Measurements from ENCODE around the gene LSM14B.

The LSM14B gene

DNA sequence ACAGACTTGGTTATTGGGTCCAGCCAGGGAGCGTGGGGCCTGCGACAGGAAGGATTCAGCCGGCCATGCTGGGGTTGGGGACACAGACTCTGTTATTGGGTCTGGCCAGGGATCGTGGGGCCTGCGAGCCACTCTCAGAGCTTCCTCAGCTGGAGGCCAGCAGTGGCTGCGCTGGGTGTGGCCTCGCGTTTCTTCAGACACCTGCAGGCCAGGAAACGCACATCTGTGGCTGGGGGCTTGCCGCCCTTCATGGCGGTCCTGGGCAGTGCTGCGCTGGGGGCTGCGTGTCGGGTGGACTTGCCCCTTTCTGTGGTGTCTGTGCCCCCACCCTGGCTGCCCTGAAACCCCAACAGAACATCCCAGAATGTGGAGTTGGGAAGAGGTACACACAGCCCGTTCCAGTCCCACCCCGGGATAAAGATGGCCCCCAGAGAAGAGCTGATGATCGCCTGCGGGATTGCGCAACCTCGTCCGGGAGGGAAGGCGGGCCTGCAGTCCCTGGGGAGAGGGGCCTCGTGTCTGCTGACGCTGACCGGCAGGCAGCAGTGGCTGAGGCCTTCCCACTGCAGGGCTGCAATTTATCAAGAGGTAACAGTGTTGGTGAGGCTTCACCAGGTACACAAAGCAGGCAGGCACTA, 43.6 kb downstream of the LSM14B start:
- Mint-ChIP-seq H3K4me3 (no peak overlapping the region), H3K9me3 (no peaks in the 10 kb centered on the region), H3K27me3 (ENCODE audit: low read depth) (no peaks in the 10 kb centered on the region), H3K36me3 (ENCODE audit: low read depth) (peaks cover 10% of the 10 kb centered on the region), H3K27ac (no peak overlapping the region), H3K4me1 (ENCODE audit: low read depth) (no peaks in the 10 kb centered on the region)

DNA sequence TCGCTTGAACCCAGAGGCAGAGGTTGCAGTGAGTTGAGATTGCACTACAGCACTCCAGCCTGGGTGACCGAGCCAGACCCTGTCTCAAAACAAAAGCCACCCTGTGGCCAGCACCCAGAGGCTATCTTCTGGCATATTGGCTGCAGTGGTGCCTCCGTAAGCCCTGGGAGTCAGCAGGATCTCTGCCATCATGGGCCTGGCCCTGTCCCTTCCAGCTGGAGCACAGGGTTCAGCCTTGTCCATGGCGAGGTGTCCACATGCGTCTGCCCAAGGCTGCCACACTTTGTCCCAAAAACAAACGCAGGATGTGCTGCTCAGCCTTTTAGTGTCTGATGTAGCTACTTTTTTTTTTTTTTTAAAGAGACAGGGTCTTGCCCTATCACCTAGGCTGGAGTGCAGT, 45.2 kb downstream of the LSM14B start:
- Mint-ChIP-seq H3K27ac (no peak overlapping the region), H3K9me3 (no peaks in the 10 kb centered on the region), H3K4me1 (ENCODE audit: low read depth) (no peaks in the 10 kb centered on the region), H3K36me3 (ENCODE audit: low read depth) (peaks cover 10% of the 10 kb centered on the region), H3K27me3 (ENCODE audit: low read depth) (no peaks in the 10 kb centered on the region), H3K4me3 (no peak overlapping the region)

GRCh38 chr20:62168061-62168460, 45.8 kb downstream of the LSM14B start:
- Mint-ChIP-seq H3K27me3 (ENCODE audit: low read depth) (no peaks in the 10 kb centered on the region), H3K9me3 (no peaks in the 10 kb centered on the region), H3K4me3 (no peak overlapping the region), H3K4me1 (ENCODE audit: low read depth) (no peaks in the 10 kb centered on the region), H3K36me3 (ENCODE audit: low read depth) (peaks cover 10% of the 10 kb centered on the region), H3K27ac (no peak overlapping the region)

- Mint-ChIP-seq H3K27ac (no peak overlapping the region), H3K4me3 (no peak overlapping the region), H3K27me3 (ENCODE audit: low read depth) (no peaks in the 10 kb centered on the region), H3K36me3 (ENCODE audit: low read depth) (peaks cover 11% of the 10 kb centered on the region), H3K9me3 (no peaks in the 10 kb centered on the region), H3K4me1 (ENCODE audit: low read depth) (no peaks in the 10 kb centered on the region)
These were observed 46.7 kb downstream of the LSM14B start for GRCh38 chr20:62168890-62169435.

DNA sequence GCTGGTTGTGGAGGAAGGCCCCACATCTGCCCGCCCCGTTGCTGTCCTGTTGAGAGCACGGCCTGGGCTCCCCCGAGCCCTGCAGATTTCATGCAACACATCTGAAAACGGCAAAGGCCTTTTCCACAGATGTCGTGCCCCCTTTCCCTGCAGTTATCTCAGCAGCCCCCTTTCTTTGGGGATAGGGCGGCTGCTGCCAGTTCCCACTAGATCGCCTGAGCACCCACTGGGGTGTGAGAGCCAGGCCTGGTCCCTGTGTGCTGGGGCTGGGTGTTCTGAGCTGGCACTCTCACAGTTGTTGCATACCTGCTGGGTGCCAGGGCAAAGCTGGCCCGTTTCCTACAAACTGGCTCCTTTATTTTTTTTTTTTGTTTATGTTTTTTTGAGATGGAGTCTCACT, 48.3 kb downstream of the LSM14B start:
- Mint-ChIP-seq H3K9me3 (no peaks in the 10 kb centered on the region), H3K4me3 (no peak overlapping the region), H3K4me1 (ENCODE audit: low read depth) (no peaks in the 10 kb centered on the region), H3K27ac (no peak overlapping the region), H3K36me3 (ENCODE audit: low read depth) (peaks cover 15% of the 10 kb centered on the region), H3K27me3 (ENCODE audit: low read depth) (no peaks in the 10 kb centered on the region)

GRCh38 chr20:62171245-62171644, 49.0 kb downstream of the LSM14B start:
- no peaks in the 10 kb centered on the region for H3K4me1 Mint-ChIP-seq (ENCODE audit: low read depth)
- no peaks in the 10 kb centered on the region for H3K27me3 Mint-ChIP-seq (ENCODE audit: low read depth)
- H3K36me3 Mint-ChIP-seq (ENCODE audit: low read depth), result peaks cover 15% of the 10 kb centered on the region
- H3K27ac Mint-ChIP-seq, result no peak overlapping the region
- H3K4me3 Mint-ChIP-seq, result no peak overlapping the region
- no peaks in the 10 kb centered on the region for H3K9me3 Mint-ChIP-seq

GRCh38 chr20:62172666-62173065, 50.4 kb downstream of the LSM14B start:
- H3K27me3 Mint-ChIP-seq (ENCODE audit: low read depth), result no peaks in the 10 kb centered on the region
- peaks cover 13% of the 10 kb centered on the region for H3K36me3 Mint-ChIP-seq (ENCODE audit: low read depth)
- no peak overlapping the region for H3K27ac Mint-ChIP-seq
- no peaks in the 10 kb centered on the region for H3K4me1 Mint-ChIP-seq (ENCODE audit: low read depth)
- no peak overlapping the region for H3K4me3 Mint-ChIP-seq
- H3K9me3 Mint-ChIP-seq, result no peaks in the 10 kb centered on the region

DNA sequence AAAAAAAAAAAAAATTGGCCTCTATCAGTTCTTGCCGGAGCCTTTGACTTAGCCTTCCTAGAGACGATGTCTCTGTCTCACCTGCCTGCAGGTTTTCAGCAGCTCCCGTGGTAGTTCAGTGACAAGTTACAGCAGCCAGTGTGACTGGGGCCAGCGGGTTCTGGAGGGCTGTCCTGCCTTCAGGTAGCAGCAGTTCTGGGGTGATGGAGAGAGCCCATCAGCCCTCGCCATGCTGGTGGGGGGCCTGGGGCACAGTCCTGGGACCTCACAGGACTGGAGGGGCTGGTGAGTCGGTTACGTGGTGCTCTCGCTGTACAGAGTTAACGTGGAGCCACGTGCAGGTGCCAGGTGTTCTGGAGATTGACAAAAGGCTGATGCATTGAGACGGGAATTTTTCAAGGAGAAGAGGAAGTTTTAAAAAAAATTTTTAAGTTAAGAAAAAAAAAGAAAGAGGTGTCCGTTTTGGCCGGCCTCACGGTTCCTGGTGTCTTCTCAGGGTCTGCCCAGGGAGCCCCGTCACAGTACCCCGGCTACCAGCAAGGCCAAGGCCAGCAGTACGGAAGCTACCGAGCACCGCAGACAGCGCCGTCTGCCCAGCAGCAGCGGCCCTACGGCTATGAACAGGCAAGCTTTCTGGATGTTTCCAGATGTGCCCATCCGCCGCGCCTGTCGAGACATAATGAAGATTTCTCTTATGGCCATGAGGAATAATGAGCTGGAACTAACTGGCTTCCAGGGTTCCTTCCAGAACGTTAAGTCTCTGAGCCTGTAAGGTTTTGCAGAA, 51.9 kb downstream of the LSM14B start:
- H3K4me1 Mint-ChIP-seq (ENCODE audit: low read depth), result no peaks in the 10 kb centered on the region
- H3K4me3 Mint-ChIP-seq, result no peak overlapping the region
- H3K36me3 Mint-ChIP-seq (ENCODE audit: low read depth), result peaks cover 8% of the 10 kb centered on the region
- H3K9me3 Mint-ChIP-seq, result no peaks in the 10 kb centered on the region
- H3K27ac Mint-ChIP-seq, result no peak overlapping the region
- no peaks in the 10 kb centered on the region for H3K27me3 Mint-ChIP-seq (ENCODE audit: low read depth)

- no peak overlapping the region for H3K27ac Mint-ChIP-seq
- no peaks in the 10 kb centered on the region for H3K27me3 Mint-ChIP-seq (ENCODE audit: low read depth)
- H3K4me1 Mint-ChIP-seq (ENCODE audit: low read depth), result no peaks in the 10 kb centered on the region
- no peak overlapping the region for H3K4me3 Mint-ChIP-seq
- no peaks in the 10 kb centered on the region for H3K9me3 Mint-ChIP-seq
- peaks cover 8% of the 10 kb centered on the region for H3K36me3 Mint-ChIP-seq (ENCODE audit: low read depth)
These were observed 52.8 kb downstream of the LSM14B start for GRCh38 chr20:62174870-62175624.

DNA sequence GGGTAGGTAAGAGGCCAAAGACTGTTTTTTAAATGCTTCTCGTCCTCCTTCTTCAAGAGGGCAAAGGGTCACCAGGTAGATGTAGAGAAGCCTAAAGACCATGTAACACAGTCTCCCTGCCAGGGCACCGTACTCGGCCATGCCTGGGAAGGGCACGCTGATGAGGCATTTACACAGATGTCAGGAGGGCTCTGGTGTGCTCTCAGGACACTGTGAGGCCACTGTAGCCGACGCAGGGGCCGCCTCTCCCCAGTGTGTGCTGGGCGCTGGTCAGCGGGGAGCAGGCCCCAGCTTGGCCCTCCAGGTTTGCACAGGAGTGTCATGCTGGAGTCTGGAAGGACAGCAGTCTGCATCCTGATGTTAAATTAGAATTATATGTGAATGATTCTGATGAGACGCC, 53.4 kb downstream of the LSM14B start:
- H3K27ac Mint-ChIP-seq, result no peak overlapping the region
- no peaks in the 10 kb centered on the region for H3K4me1 Mint-ChIP-seq (ENCODE audit: low read depth)
- no peaks in the 10 kb centered on the region for H3K9me3 Mint-ChIP-seq
- H3K4me3 Mint-ChIP-seq, result no peak overlapping the region
- peaks cover 8% of the 10 kb centered on the region for H3K36me3 Mint-ChIP-seq (ENCODE audit: low read depth)
- no peaks in the 10 kb centered on the region for H3K27me3 Mint-ChIP-seq (ENCODE audit: low read depth)

- H3K9me3 Mint-ChIP-seq, result no peaks in the 10 kb centered on the region
- peaks cover 3% of the 10 kb centered on the region for H3K4me1 Mint-ChIP-seq (ENCODE audit: low read depth)
- no peak overlapping the region for H3K27ac Mint-ChIP-seq
- H3K36me3 Mint-ChIP-seq (ENCODE audit: low read depth), result peaks cover 8% of the 10 kb centered on the region
- H3K4me3 Mint-ChIP-seq, result no peak overlapping the region
- no peaks in the 10 kb centered on the region for H3K27me3 Mint-ChIP-seq (ENCODE audit: low read depth)
These were observed 54.6 kb downstream of the LSM14B start for GRCh38 chr20:62176866-62177265.

DNA sequence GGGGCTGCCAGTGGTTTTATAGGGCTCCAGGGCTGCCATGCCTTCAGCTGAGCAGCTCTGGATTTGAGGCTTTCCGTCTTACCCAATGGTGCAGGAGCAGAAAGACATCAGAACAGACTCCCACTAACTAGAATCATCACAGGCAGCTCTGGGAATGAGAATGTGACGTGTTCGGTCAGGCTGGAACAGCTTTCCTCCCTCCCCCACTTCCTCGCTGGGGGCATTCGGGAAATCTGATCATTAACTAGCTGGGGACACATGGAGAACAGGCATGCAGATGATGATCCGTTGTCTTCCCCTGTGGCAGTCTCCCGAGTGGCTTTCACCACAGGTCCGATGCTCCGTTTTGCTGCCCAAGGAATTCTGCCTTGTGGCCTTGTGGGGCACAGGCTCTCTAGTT, 55.0 kb downstream of the LSM14B start:
- H3K27ac Mint-ChIP-seq, result no peak overlapping the region
- H3K27me3 Mint-ChIP-seq (ENCODE audit: low read depth), result no peaks in the 10 kb centered on the region
- H3K9me3 Mint-ChIP-seq, result no peaks in the 10 kb centered on the region
- peaks cover 8% of the 10 kb centered on the region for H3K4me1 Mint-ChIP-seq (ENCODE audit: low read depth)
- H3K4me3 Mint-ChIP-seq, result no peak overlapping the region
- H3K36me3 Mint-ChIP-seq (ENCODE audit: low read depth), result peaks cover 8% of the 10 kb centered on the region

GRCh38 chr20:62178316-62179161, 56.3 kb downstream of the LSM14B start:
- Mint-ChIP-seq H3K36me3 (ENCODE audit: low read depth) (peaks cover 8% of the 10 kb centered on the region), H3K9me3 (no peaks in the 10 kb centered on the region), H3K27ac (no peak overlapping the region), H3K4me1 (ENCODE audit: low read depth) (peaks cover 11% of the 10 kb centered on the region), H3K4me3 (no peak overlapping the region), H3K27me3 (ENCODE audit: low read depth) (no peaks in the 10 kb centered on the region)

- no peak overlapping the region for H3K27ac Mint-ChIP-seq
- H3K9me3 Mint-ChIP-seq, result no peaks in the 10 kb centered on the region
- H3K4me3 Mint-ChIP-seq, result no peak overlapping the region
- peaks cover 16% of the 10 kb centered on the region for H3K4me1 Mint-ChIP-seq (ENCODE audit: low read depth)
- no peaks in the 10 kb centered on the region for H3K27me3 Mint-ChIP-seq (ENCODE audit: low read depth)
- H3K36me3 Mint-ChIP-seq (ENCODE audit: low read depth), result peaks cover 5% of the 10 kb centered on the region
These were observed 56.9 kb downstream of the LSM14B start for GRCh38 chr20:62179162-62179504.
